ENCODE measurements around the gene CARD19. TPM values are rescaled to one million over a fixed set of nuclear protein-coding genes. Genes with fewer than 3 reads are reported as not detected.

The CARD19 gene
- total and polyA plus RNA-seq, 2 of the 8 experiments (the other 6 are each of a cell fraction or from before 2014, with no cell fraction given): 21.2 to 112 TPM

DNA sequence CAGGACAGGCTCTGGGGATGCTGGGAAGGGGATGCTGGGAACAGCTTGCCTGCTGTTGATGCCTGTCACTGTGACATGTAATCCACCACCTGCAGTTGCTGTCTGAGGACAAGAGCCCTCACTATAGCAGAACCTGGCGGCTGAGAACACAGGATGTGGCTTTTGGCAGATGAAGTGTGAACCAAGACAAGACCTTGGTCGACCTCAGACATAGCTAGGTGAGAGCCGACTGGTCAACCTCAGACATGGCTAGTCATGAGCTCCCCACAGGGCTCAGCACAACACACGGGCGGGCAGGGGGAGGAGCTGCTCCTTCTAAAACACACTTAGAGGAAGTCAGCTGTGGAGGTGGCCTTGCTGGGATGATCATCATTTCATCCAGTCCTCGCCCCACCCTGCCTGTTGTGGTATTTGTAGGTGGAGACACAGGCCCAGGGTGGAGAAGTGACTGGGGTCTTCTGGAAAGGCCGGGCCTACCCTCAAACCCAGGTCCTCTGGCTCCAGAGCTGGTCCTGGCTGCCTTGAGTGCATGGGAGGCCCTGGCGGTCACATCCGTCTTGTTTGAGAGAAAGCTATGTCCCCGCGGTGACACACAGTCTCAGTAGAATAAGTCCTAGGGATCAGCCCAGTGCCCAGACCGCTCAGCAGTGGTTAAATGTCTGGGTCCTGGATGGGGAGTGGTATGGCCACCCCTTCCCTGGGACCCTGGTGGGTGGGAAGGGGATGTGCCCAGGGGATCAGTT lies 31.5 kb upstream of the CARD19 start:
- no peaks in the 10 kb centered on the region for H3K23me2 ChIP-seq (ENCODE audit: low read depth, low read length)
- no peaks in the 10 kb centered on the region for H4K20me1 ChIP-seq (replicated peaks in 1 of 2; ENCODE audit: control insufficient read depth in 1 of 2, insufficient read depth in 2 of 2, low read length in 2 of 2)
- H2BK12ac ChIP-seq (ENCODE audit: low read depth, low read length): no peak overlapping the region
- peaks cover 0 to 1% (median under 1%) of the 10 kb centered on the region in 4 experiments; a peak in 4 of 7 replicates for H3K27me3 ChIP-seq (replicated peaks in 1 of 4; ENCODE audit: control insufficient read depth in 3 of 4, extremely low read depth in 1 of 4, insufficient read depth in 3 of 4, low read length in 3 of 4)
- no peak overlapping the region for H3K23ac ChIP-seq (ENCODE audit: insufficient read length)
- no peak overlapping the region for H4K91ac ChIP-seq (replicated peaks; ENCODE audit: insufficient read length, low read length)
- no peak overlapping the region for H3K18ac ChIP-seq (ENCODE audit: extremely low read depth, low read length)
- no peak overlapping the region for H4K5ac ChIP-seq (ENCODE audit: insufficient read length, low read depth, low read length)
- no peak overlapping the region for H3K14ac ChIP-seq (ENCODE audit: insufficient read length)
- no peaks in the 10 kb centered on the region for H3K79me2 ChIP-seq (ENCODE audit: control insufficient read depth in 1 of 2, insufficient read depth in 2 of 2, low read length in 2 of 2)
- no peak overlapping the region for H2BK120ac ChIP-seq (replicated peaks; ENCODE audit: low read depth, low read length)
- H3K9me3 ChIP-seq (ENCODE audit: insufficient read depth in 2 of 2, low read depth in 1 of 2, low read length in 1 of 2): no peaks in the 10 kb centered on the region
- no peak overlapping the region for H3K4me2 ChIP-seq (ENCODE audit: insufficient read depth in 1 of 2, low read depth in 2 of 2, low read length in 2 of 2)
- no peak overlapping the region for H2BK15ac ChIP-seq (ENCODE audit: low read length)
- H2BK20ac ChIP-seq (ENCODE audit: low read length): no peak overlapping the region
- no peak overlapping the region for H2AFZ ChIP-seq (ENCODE audit: low read length)
- 88% methylated on average over 12 of the region's 12 CpGs; no CpG with 5 or more reads in 1 of the 2 experiments for WGBS, 2 experiments (ENCODE audit: extremely low coverage in 1 of 2, insufficient coverage in 1 of 2, insufficient read length in 1 of 2, insufficient replicate concordance in 2 of 2, low coverage in 1 of 2, low lambda C conversion rate in 2 of 2, missing lambda C conversion rate in 1 of 2)
- H3K27ac ChIP-seq (ENCODE audit: low read depth, low read length): no peak overlapping the region
- ChIA-PET CTCF (ENCODE audit: partially characterized antibody) (interaction anchor here (0.7 to 1.6 kb wide), 6 partner anchors 14 to 245 kb away, joined by 3 to 7 read pairs (median 4); no protein-coding TSS in a partner anchor), POLR2A (ENCODE audit: partially characterized antibody) (interaction anchor here (1.3 kb wide), 1 partner anchor 27 kb away, joined by 3 read pairs; no protein-coding TSS in a partner anchor)
- H3K56ac ChIP-seq (replicated peaks; ENCODE audit: insufficient read length, low read depth, low read length): no peak overlapping the region
- H3K4ac ChIP-seq (replicated peaks; ENCODE audit: insufficient read length, low read depth, low read length): no peak overlapping the region
- no peak overlapping the region for H2AK5ac ChIP-seq (ENCODE audit: low read depth, low read length)
- DNase-seq (ENCODE audit: low read depth in 1 of 2, low spot score in 2 of 2) (no peak), FAIRE-seq (no peak)
- no peak overlapping the region for H3K9ac ChIP-seq (replicated peaks in 1 of 4; ENCODE audit: extremely low read depth in 1 of 4, low read depth in 3 of 4, low read length in 3 of 4)
- H3K36me3 ChIP-seq (ENCODE audit: control insufficient read depth in 2 of 4, insufficient read depth in 4 of 4, low read length in 3 of 4): no peaks in the 10 kb centered on the region
- no peak overlapping the region for H3K4me3 ChIP-seq (ENCODE audit: extremely low read depth in 1 of 4, insufficient read depth in 2 of 4, low read depth in 3 of 4, low read length in 4 of 4)
- H3K4me1 ChIP-seq (replicated peaks in 1 of 4; ENCODE audit: control insufficient read depth in 3 of 4, insufficient read depth in 4 of 4, low read length in 3 of 4): peaks cover 0 to 17% (median 11%) of the 10 kb centered on the region in 4 experiments; a peak in 6 of 7 replicates
- H3K79me1 ChIP-seq (ENCODE audit: low read depth, low read length): peaks cover 2% of the 10 kb centered on the region; the same call in 1 of the 2 replicates
- no peak overlapping the region for H4K8ac ChIP-seq (ENCODE audit: extremely low read depth, insufficient read depth, low read length)
- H2BK5ac ChIP-seq (ENCODE audit: low read depth, low read length): no peak overlapping the region; the same call in 1 of the 2 replicates
- TF ChIP-seq NRF1 (IDR thresholded peaks at IDR 0.05; ENCODE audit: low read depth, low read length) (no peak), RAD21 (IDR thresholded peaks at IDR 0.05 in 1 of 2, conservative IDR thresholded peaks at IDR 0.05 in 1 of 2; ENCODE audit: low read depth in 2 of 2, low read length in 2 of 2) (no peak), HDAC2 (IDR thresholded peaks at IDR 0.05; ENCODE audit: borderline replicate concordance in 1 of 2, low read depth in 2 of 2, low read length in 2 of 2) (no peak), SIRT6 (IDR thresholded peaks at IDR 0.05; ENCODE audit: low read length) (no peak), NANOG (IDR thresholded peaks at IDR 0.05; ENCODE audit: insufficient read depth, low read depth, low read length, poor library complexity, severe bottlenecking) (no peak), MAFK (IDR thresholded peaks at IDR 0.05; ENCODE audit: low read depth, low read length) (no peak), GTF2F1 (IDR thresholded peaks at IDR 0.05; ENCODE audit: borderline replicate concordance, low read depth, low read length) (no peak)
- TF ChIP-seq, protein P1, sequence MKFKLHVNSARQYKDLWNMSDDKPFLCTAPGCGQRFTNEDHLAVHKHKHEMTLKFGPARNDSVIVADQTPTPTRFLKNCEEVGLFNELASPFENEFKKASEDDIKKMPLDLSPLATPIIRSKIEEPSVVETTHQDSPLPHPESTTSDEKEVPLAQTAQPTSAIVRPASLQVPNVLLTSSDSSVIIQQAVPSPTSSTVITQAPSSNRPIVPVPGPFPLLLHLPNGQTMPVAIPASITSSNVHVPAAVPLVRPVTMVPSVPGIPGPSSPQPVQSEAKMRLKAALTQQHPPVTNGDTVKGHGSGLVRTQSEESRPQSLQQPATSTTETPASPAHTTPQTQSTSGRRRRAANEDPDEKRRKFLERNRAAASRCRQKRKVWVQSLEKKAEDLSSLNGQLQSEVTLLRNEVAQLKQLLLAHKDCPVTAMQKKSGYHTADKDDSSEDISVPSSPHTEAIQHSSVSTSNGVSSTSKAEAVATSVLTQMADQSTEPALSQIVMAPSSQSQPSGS (IDR thresholded peaks at IDR 0.05; ENCODE audit: low read length): no peak
- TF ChIP-seq, protein P2, sequence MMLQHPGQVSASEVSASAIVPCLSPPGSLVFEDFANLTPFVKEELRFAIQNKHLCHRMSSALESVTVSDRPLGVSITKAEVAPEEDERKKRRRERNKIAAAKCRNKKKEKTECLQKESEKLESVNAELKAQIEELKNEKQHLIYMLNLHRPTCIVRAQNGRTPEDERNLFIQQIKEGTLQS (IDR thresholded peaks at IDR 0.05; ENCODE audit: insufficient read depth, low read depth, low read length): no peak

Data from H1 (cell line).